K562 (cell line): ENCODE results near the gene NDUFAF2. TPM values are rescaled to one million over a fixed set of nuclear protein-coding genes. Genes with fewer than 3 reads are reported as not detected.

Experiments
- ATF7 ChIP-seq: fragments of 450-650 bp; IDR thresholded peaks from 2 replicates; pipeline ENCODE4 v1.7.1; 2014; ENCODE audit warnings: mild to moderate bottlenecking, moderate library complexity
- CBX5 ChIP-seq: IDR thresholded peaks from 2 replicates; pipeline ENCODE4 v1.6.1; 2014; ENCODE audit warnings: low read depth, borderline replicate concordance
- COPS2 ChIP-seq: fragments of 450-650 bp; conservative IDR thresholded peaks from 2 replicates; pipeline ENCODE4 v1.6.1; 2016; ENCODE audit warnings: mild to moderate bottlenecking, moderate library complexity
- CTBP1 ChIP-seq: fragments of 450-650 bp; IDR thresholded peaks from 2 replicates; pipeline ENCODE4 v1.6.1; 2016; ENCODE audit warnings: borderline replicate concordance
- FOXJ2 ChIP-seq: fragments of 200-800 bp; sonication (Bioruptor generic); IDR thresholded peaks from 2 replicates; pipeline ENCODE4 v1.6.1; 2016; ENCODE audit warnings: missing genetic modification characterization, missing compliant biosample characterization
- HMGN3 ChIP-seq: IDR thresholded peaks from 2 replicates; pipeline ENCODE4 v1.6.1; 2011; ENCODE audit warnings: borderline replicate concordance, low read depth, mild to moderate bottlenecking, mixed read lengths, low read length; ENCODE audit not compliant: insufficient read length; ENCODE audit errors: extremely low read depth
- HNRNPH1 ChIP-seq: fragments of 200-400 bp; formaldehyde crosslinking; optimal IDR thresholded peaks from 2 replicates; pipeline ENCODE3; 2017; ENCODE audit warnings: low read depth, mild to moderate bottlenecking, low read length, moderate library complexity
- MAZ ChIP-seq, 2 experiments: fragments of 450-650 bp in 1 of 2; sonication (generic) in 1 of 2; formaldehyde crosslinking; IDR thresholded peaks in 1 of 2; conservative IDR thresholded peaks in 1 of 2; 2 replicates each; pipeline versions ENCODE4 v1.4.0 to v1.5.0; 2020; ENCODE audit warnings: mild to moderate bottlenecking in 1 of 2, missing genetic modification reagents in 1 of 2
- NR2F6 ChIP-seq: fragments of 450-650 bp; formaldehyde crosslinking; IDR thresholded peaks from 2 replicates; pipeline ENCODE4 v1.4.0; 2020; ENCODE audit warnings: mild to moderate bottlenecking
- POLR2AphosphoS5 ChIP-seq: IDR thresholded peaks from 2 replicates; pipeline ENCODE4 v1.6.1; 2011; ENCODE audit warnings: mild to moderate bottlenecking, low read depth, low read length, moderate library complexity; ENCODE audit not compliant: control insufficient read depth, insufficient read depth
- PRPF4 ChIP-seq: fragments of 200-400 bp; formaldehyde crosslinking; IDR thresholded peaks from one replicate; pipeline ENCODE4 v1.6.1; 2017; ENCODE audit warnings: low read length, low read depth, mild to moderate bottlenecking; ENCODE audit not compliant: insufficient read depth, poor library complexity, severe bottlenecking
- PURB ChIP-seq: sonication (generic); formaldehyde crosslinking; IDR thresholded peaks from 2 replicates; pipeline ENCODE4 v1.9.0; 2021; ENCODE audit warnings: low read depth, mild to moderate bottlenecking, missing genetic modification reagents
- PYGO2 ChIP-seq: fragments of 450-650 bp; IDR thresholded peaks from 2 replicates; pipeline ENCODE4 v1.6.1; 2016; ENCODE audit warnings: mild to moderate bottlenecking, missing genetic modification characterization, moderate library complexity, missing compliant biosample characterization
- RAD21 ChIP-seq, 2 experiments: fragments of 250-450 bp in 1 of 2; fragments of 450-650 bp in 1 of 2; sonication (Bioruptor Pico) in 1 of 2; formaldehyde crosslinking in 1 of 2; IDR thresholded peaks in 1 of 2; conservative IDR thresholded peaks in 1 of 2; 2 replicates each; pipeline versions ENCODE4 v1.4.0 to v1.8.0; 2020 to 2022; ENCODE audit warnings: mild to moderate bottlenecking in 2 of 2, moderate library complexity in 1 of 2
- RBM14 ChIP-seq: fragments of 200-400 bp; formaldehyde crosslinking; IDR thresholded peaks from 2 replicates; pipeline ENCODE4 v1.6.1; 2018; ENCODE audit warnings: low read depth, mild to moderate bottlenecking, low read length, moderate library complexity, borderline replicate concordance; ENCODE audit not compliant: insufficient read depth
- RNF2 ChIP-seq: sonication (generic); IDR thresholded peaks from 2 replicates; pipeline ENCODE4 v1.6.1; 2016
- SRSF7 ChIP-seq: fragments of 200-400 bp; formaldehyde crosslinking; optimal IDR thresholded peaks from 2 replicates; pipeline ENCODE3; 2017; ENCODE audit warnings: mild to moderate bottlenecking, low read depth, low read length
- TBL1XR1 ChIP-seq, 2 experiments: IDR thresholded peaks; 2 replicates each; pipeline ENCODE4 v1.6.1; 2012; ENCODE audit warnings: improper control_type of control experiment in 2 of 2, low read length in 2 of 2, mild to moderate bottlenecking in 1 of 2
- ZC3H4 ChIP-seq: sonication (generic); formaldehyde crosslinking; IDR thresholded peaks from 2 replicates; pipeline ENCODE4 v1.9.0; 2021; ENCODE audit warnings: missing genetic modification reagents, borderline replicate concordance
- ZNF23 ChIP-seq: fragments of 250-450 bp; sonication (Bioruptor Pico); IDR thresholded peaks from 2 replicates; pipeline ENCODE4 v1.4.0; 2020; ENCODE audit warnings: mild to moderate bottlenecking
- ZNF740 ChIP-seq, 3 experiments: fragments of 200-800 bp in 1 of 3; sonication (Bioruptor generic) in 1 of 3; sonication (generic) in 1 of 3; formaldehyde crosslinking in 1 of 3; IDR thresholded peaks; 2 replicates each; pipeline versions ENCODE4 v1.6.1 to v1.8.0; 2016 to 2022; ENCODE audit warnings: mild to moderate bottlenecking in 2 of 3, missing compliant biosample characterization in 2 of 3, missing genetic modification characterization in 2 of 3, missing genetic modification reagents in 1 of 3
- ZSCAN32 ChIP-seq: fragments of 450-650 bp; formaldehyde crosslinking; IDR thresholded peaks from 2 replicates; pipeline ENCODE4 v1.4.0; 2020; ENCODE audit warnings: mild to moderate bottlenecking, moderate library complexity
- polyA plus RNA-seq, 8 experiments: library from polyadenylated mRNA; depleted of rRNA in 4 of 8; stranded (reverse) in 5 of 8; unstranded in 3 of 8; fragments of >200 nt; fragmentation: Nextera tagmentation in 2 of 8; fragmentation: Illumina TruSeq in 1 of 8; extraction: Ambion mirVana in 2 of 8; extraction: Trizol in 1 of 8; gene quantifications; 2 replicates each; pipeline versions ENCODE4 v1.2.1 to v1.2.3, GENCODE V29; 2011 to 2014; ENCODE audit warnings: inconsistent platforms in 1 of 8, missing spikeins in 1 of 8
- total RNA-seq, 7 experiments: library from RNA; depleted of rRNA in 6 of 7; stranded (reverse); fragments of >200 nt in 6 of 7; fragmentation: Illumina TruSeq in 2 of 7; extraction: Trizol in 2 of 7; gene quantifications; 2 replicates each; pipeline versions ENCODE4 v1.2.1 to v1.2.3, GENCODE V29; 2011 to 2021; ENCODE audit warnings: low replicate concordance in 1 of 7
- TF ChIP-seq, protein P1 (sequence below): sonication (generic); IDR thresholded peaks from 2 replicates; pipeline ENCODE4 v1.6.1; 2016
- TF ChIP-seq, protein P2 (sequence below): sonication (generic); formaldehyde crosslinking; IDR thresholded peaks from 2 replicates; pipeline ENCODE4 v1.8.1; 2023; ENCODE audit warnings: mild to moderate bottlenecking, missing genetic modification reagents, moderate library complexity

The NDUFAF2 gene
- total and polyA plus RNA-seq, 9 of the 15 experiments (the other 6 are each of a cell fraction or from before 2014, with no cell fraction given): 56.0 to 155 (median 95.9) TPM

DNA sequence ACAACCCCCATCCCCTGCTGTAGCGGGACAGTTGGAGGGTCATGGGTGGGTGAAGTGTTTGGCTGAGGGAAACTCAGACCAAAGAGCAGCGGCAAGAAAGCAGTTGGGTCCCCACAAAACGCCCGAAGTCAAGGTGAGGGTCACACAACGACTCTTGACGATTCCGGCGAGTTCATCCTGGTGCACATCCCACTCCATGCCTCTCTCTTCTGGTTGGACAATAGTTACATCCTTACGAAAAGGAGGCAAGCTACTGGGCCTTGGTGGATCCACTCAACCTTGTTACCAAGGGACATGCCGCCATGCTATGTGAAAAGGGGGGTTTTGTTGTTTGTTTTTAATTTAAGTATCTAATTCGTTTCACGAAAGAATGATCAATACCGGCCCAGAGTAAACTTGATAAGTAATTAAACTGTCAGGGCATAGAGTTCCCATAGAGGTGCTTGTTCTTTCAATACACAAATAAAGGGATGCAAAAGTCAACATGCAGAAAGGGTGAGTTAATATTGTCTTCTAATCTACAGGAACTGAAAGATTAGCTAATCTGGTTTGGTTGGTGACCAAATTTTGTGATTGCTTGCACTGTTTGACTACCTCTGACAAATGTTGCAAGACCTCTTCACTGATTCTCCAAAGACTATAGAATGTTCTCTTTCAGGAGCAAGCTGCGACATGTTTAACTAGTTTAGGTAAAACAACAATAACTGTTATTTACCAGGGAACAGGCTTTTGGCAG, 218.0 kb downstream of the NDUFAF2 start (continued):
- TF ChIP-seq PRPF4 (no peak), NR2F6 (CRISPR knock-in tag) (0 out of 2 replicates have a peak, but pooled peaks have one; percentile 22), PYGO2 (tag) (no peak), FOXJ2 (tag) (0 out of 2 replicates have a peak, but pooled peaks have one; percentile 43), TBL1XR1 (IDR thresholded peaks at IDR 0.05; ENCODE audit: low read length in 2 of 2) (no peak), RAD21 (CRISPR knock-in tag; conservative IDR thresholded peaks at IDR 0.05 in 1 of 2, IDR thresholded peaks at IDR 0.05 in 1 of 2) (no peak), POLR2AphosphoS5 (no peak), MAZ (CRISPR knock-in tag; conservative IDR thresholded peaks at IDR 0.05 in 1 of 2, IDR thresholded peaks at IDR 0.05 in 1 of 2) (peak in 1 of 2 experiments; percentile 1; a peak in 1 of 4 replicates), ZC3H4 (CRISPR knock-in tag) (peak; percentile 60; the same call in 1 of the 2 replicates), COPS2 (no peak), ZSCAN32 (CRISPR knock-in tag) (0 out of 2 replicates have a peak, but pooled peaks have one; percentile 7), HNRNPH1 (no peak), ZNF23 (CRISPR knock-in tag) (no peak), HMGN3 (no peak), CBX5 (no peak), RNF2 (no peak), RBM14 (no peak), SRSF7 (no peak), ZNF740 (CRISPR knock-in tag; IDR thresholded peaks at IDR 0.05) (no peak), ZNF740 (tag; IDR thresholded peaks at IDR 0.05) (no peak), CTBP1 (0 out of 2 replicates have a peak, but pooled peaks have one; percentile 10), ATF7 (no peak), PURB (CRISPR knock-in tag) (no peak)
- TF ChIP-seq, protein P1, sequence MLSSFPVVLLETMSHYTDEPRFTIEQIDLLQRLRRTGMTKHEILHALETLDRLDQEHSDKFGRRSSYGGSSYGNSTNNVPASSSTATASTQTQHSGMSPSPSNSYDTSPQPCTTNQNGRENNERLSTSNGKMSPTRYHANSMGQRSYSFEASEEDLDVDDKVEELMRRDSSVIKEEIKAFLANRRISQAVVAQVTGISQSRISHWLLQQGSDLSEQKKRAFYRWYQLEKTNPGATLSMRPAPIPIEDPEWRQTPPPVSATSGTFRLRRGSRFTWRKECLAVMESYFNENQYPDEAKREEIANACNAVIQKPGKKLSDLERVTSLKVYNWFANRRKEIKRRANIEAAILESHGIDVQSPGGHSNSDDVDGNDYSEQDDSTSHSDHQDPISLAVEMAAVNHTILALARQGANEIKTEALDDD: peak; percentile 81
- TF ChIP-seq, protein P2, sequence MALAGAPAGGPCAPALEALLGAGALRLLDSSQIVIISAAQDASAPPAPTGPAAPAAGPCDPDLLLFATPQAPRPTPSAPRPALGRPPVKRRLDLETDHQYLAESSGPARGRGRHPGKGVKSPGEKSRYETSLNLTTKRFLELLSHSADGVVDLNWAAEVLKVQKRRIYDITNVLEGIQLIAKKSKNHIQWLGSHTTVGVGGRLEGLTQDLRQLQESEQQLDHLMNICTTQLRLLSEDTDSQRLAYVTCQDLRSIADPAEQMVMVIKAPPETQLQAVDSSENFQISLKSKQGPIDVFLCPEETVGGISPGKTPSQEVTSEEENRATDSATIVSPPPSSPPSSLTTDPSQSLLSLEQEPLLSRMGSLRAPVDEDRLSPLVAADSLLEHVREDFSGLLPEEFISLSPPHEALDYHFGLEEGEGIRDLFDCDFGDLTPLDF (CRISPR knock-in tag): 0 out of 2 replicates have a peak, but pooled peaks have one; percentile 1
